Muscle layer of duodenum (tissue), 2 donors: Measurements from ENCODE around the gene RASA3.
A peak's percentile ranks its signal among the peaks of the same experiment; 100 is the strongest.
"Not testable (repeated sequence)": the region's sequence is repeated elsewhere in the genome, so short reads cannot be mapped to it uniquely, and the experiment has no call there.

Experiments used
- H3K27ac ChIP-seq: one replicate; pipeline ENCODE4 v1.7.0; 2013; ENCODE audit warnings: mild to moderate bottlenecking, low read length
- H3K27me3 ChIP-seq: one replicate; pipeline ENCODE4 v1.7.0; 2013; ENCODE audit warnings: low read depth, mild to moderate bottlenecking, control low read depth, low read length
- H3K36me3 ChIP-seq, 2 donors: one replicate each; pipeline ENCODE4 v1.7.0; 2013; ENCODE audit warnings: low read length in 2 of 2, control low read depth in 1 of 2, mild to moderate bottlenecking in 1 of 2; ENCODE audit not compliant: insufficient read depth in 2 of 2, control insufficient read depth in 1 of 2
- H3K4me1 ChIP-seq, 2 donors: one replicate each; pipeline ENCODE4 v1.7.0; 2013; ENCODE audit warnings: low read length in 2 of 2, mild to moderate bottlenecking in 2 of 2, control low read depth in 1 of 2, moderate library complexity in 1 of 2; ENCODE audit not compliant: insufficient read depth in 2 of 2, control insufficient read depth in 1 of 2
- H3K4me3 ChIP-seq, 2 donors: one replicate each; pipeline ENCODE4 v1.7.0; 2013; ENCODE audit warnings: low read length in 2 of 2, low read depth in 1 of 2, mild to moderate bottlenecking in 1 of 2
- H3K9me3 ChIP-seq, 2 donors: one replicate each; pipeline ENCODE4 v1.7.0; 2013; ENCODE audit warnings: low read length in 2 of 2, control low read depth in 1 of 2, mild to moderate bottlenecking in 1 of 2; ENCODE audit not compliant: control insufficient read depth in 1 of 2
- donor health status: healthy.

The RASA3 gene

DNA sequence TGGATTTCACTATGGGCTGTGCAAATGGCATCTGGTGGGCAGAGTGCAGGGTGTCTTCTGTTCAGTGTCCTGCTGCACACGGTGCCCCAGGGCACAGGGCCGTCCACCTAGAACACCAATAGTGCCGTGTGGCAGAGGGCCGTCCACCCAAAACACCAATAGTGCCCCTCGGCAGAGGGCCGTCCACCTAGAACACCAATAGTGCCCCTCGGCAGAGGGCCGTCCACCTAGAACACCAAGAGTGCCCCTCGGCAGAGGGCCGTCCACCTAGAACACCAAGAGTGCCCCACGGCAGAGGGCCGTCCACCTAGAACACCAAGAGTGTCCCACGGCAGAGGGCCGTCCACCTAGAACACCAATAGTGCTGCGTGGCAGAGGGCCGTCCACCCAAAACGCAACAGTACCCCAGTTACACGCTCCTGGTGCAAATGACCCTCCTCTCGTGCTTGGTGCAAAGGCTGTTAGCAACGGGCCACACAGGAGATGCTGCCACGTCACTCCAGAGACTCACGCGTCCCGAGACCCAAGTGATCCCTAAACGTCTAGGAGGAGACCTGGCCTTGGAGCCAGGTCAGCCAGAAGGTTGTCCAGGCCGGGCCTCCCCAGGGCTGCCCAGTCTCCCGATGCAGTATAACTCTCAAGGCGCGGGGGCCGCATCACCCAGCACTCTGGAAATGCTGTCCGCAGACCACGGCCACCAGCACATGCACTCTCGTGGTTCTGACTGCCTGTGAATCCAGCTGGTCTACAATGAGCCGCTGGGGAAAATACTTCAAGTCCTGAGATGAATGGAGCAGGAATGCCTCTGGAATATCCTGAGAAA lies 51.5 kb downstream of the RASA3 start:
- H3K27me3 ChIP-seq = no peaks in the 10 kb centered on the region
- H3K27ac ChIP-seq = no peak overlapping the region
- H3K4me3 ChIP-seq = no peak overlapping the region
- peaks cover 0 to 3% of the 10 kb centered on the region in 2 donors for H3K36me3 ChIP-seq
- H3K4me1 ChIP-seq = peaks cover 0 to 16% of the 10 kb centered on the region in 2 donors
- H3K9me3 ChIP-seq = no peaks in the 10 kb centered on the region

DNA sequence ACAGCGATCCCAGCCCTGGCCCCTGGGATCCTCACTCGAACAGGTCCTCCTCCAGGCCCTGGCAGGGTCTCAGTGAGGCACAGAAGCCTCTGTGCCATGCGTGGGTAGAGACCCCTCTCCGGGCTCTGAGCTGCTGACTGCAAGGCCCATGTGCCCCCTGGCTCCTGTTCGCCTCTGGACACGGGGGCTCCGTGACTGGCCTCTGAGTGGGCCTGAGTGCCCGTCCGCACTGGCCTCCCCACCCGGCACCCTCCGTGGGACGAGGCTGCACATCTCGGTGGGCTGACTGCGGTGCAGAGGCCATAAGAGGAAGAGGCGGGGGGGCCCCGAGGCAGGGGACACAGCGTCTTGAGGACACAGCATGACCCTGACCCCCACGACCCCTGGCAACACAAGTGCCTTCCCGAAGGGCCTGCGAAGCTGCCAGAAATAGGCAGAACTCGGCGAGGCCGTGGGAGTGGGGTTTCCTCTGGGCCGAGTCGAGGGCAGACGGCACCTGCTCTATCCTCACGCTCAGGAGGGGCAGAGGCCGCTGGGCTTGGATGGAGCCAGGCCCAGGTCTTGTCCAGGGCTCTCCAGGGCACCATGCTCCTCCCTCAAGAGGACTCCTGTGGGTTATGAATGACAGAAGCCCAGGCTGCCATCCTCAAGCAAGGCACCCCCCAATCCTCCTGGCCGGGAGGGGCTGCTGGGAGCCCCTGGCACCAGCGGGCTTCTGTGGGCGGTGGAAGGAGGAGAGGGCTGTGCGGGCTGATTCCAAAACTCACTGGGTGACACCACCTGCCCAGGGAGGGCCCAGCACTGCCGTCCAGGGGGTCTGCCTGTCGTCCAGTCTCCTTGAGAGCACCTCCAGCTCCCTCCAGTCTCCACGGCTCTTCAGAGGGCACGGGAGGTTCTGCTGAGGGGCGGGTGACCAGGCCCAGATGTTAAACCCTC lies 52.6 kb downstream of the RASA3 start:
- Histone ChIP-seq H3K27me3 (no peaks in the 10 kb centered on the region), H3K4me3 (no peak overlapping the region), H3K4me1 (peaks cover 0 to 16% of the 10 kb centered on the region in 2 donors), H3K36me3 (peaks cover 0 to 4% of the 10 kb centered on the region in 2 donors), H3K9me3 (no peaks in the 10 kb centered on the region), H3K27ac (peak overlapping the region; percentile 39)

DNA sequence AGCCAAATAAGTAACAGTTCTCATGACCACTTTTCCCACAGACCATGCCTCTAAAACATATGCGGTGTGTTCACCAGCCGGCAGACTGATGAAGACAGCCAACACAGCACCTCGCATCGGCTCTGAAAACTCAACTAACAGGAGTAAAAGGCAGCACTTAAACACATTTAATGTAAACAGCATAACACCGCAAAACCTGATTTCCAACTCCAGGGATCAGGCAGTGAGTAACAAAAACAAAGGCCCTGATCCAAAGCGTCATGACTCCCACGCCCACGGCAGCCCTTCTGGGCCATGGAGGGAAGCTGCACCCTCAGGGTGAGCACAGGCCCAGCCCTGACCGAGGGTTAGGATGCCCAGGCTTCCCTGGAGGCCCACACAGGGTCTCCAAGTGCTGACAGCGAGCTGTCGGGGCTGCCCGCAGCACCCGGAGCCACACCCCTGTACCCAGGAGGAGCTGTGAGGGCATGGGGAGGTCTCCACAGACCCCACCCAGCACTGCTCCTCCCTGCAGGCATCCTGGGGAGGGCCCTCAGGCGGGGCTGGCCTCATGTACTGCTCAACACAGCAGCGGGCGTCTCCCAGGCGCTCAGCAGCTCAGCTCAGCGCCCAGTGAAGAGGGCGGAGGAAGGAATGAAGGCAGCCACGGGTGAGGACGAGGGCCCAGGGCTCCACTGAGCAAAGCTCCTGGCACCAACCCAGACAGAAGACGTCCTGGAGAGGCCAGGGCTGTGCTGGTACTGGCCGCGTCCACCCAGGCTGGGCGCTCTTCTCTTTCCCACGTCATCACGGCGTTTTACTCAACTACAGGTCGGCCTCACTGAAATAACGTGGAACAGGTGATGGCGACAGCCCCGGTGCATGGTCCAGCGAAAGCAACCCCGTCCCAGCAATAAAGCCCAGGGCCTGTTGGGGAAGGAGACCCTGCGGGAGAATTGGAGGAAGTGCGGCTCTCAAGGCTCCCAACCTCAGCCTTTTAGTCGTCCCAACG lies 53.7 kb downstream of the RASA3 start:
- H3K36me3 ChIP-seq = peaks cover 0 to 8% of the 10 kb centered on the region in 2 donors
- H3K27ac ChIP-seq = peak overlapping the region; percentile 39
- H3K4me3 ChIP-seq = no peak overlapping the region
- H3K27me3 ChIP-seq = no peaks in the 10 kb centered on the region
- no peaks in the 10 kb centered on the region for H3K9me3 ChIP-seq
- peaks cover 0 to 16% of the 10 kb centered on the region in 2 donors for H3K4me1 ChIP-seq

DNA sequence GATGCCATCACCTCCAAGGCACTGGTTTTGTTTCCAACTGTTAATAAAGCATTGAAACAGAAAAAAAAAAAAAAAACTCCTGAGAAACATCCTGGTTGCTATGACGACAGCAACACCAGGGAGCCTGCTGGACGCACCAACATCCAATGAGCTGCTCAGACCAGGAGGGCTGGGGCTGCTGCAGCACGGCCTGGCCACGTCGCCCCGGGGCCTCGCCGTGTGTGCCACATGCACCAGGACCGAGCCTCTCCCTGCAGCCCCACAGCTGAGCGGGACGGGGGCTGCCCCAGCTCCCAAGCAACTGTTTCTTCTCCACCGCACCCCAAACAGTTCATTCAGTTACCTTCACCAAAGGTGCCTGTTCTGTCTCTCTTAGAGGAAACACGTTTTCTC lies 54.5 kb downstream of the RASA3 start:
- Histone ChIP-seq H3K27ac (no peak overlapping the region), H3K27me3 (no peaks in the 10 kb centered on the region), H3K4me1 (peaks cover 0 to 16% of the 10 kb centered on the region in 2 donors), H3K36me3 (peaks cover 0 to 12% of the 10 kb centered on the region in 2 donors), H3K9me3 (no peaks in the 10 kb centered on the region), H3K4me3 (no peak overlapping the region)

DNA sequence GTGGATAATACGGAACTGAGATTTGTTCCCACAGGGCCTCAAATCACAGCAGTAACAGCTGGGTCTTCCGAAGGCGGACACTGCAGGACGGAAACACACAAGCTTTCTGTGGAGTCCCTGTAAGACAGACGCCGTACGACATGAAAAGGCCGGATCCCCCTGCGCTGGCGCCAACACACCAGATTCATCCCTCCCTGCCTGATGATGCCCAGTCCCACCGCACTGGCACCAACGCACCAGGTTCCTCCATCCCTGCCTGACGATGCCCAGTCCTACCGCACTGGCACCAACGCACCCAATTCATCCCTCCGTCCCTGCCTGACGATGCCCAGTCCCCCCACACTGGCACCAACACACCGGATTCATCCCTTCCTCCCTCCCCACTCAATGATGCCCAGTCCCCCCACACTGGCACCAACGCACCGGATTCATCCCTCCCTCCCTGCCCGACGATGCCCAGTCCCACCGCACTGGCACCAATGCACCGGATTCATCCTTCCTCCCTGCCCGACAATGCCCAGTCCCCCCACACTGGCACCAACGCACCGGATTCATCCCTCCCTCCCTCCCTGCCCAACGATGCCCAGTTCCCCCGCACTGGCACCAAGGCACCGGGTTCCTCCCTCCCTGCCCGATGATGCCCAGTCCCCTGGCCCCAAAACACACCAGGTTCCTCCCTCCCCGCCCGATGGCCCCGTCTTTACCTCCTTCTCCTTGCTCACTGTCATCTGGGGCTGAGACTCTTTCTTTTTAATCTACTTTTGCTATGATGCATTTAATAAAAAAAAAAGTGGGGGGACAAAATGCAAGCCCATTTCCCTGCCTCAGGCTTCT lies 55.1 kb downstream of the RASA3 start:
- H3K4me3 ChIP-seq = no peak overlapping the region
- peaks cover 0 to 16% of the 10 kb centered on the region in 2 donors for H3K4me1 ChIP-seq
- H3K27ac ChIP-seq = no peak overlapping the region
- peaks cover 0 to 11% of the 10 kb centered on the region in 2 donors for H3K36me3 ChIP-seq
- no peaks in the 10 kb centered on the region for H3K27me3 ChIP-seq
- no peaks in the 10 kb centered on the region for H3K9me3 ChIP-seq

GRCh38 chr13:114076329-114077090 lies 55.9 kb downstream of the RASA3 start:
- Histone ChIP-seq H3K4me3 (no peak overlapping the region), H3K4me1 (peaks cover 0 to 16% of the 10 kb centered on the region in 2 donors), H3K27ac (no peak overlapping the region), H3K9me3 (no peaks in the 10 kb centered on the region), H3K36me3 (peaks cover 0 to 10% of the 10 kb centered on the region in 2 donors), H3K27me3 (no peaks in the 10 kb centered on the region)

- not testable (repeated sequence) for H3K27ac ChIP-seq, H3K27me3 ChIP-seq, H3K9me3 ChIP-seq, H3K4me3 ChIP-seq, H3K36me3 ChIP-seq
- peaks cover 0 to 16% of the 10 kb centered on the region in 2 donors for H3K4me1 ChIP-seq
Observed at GRCh38 chr13:114075811-114076210, 56.6 kb downstream of the RASA3 start.

DNA sequence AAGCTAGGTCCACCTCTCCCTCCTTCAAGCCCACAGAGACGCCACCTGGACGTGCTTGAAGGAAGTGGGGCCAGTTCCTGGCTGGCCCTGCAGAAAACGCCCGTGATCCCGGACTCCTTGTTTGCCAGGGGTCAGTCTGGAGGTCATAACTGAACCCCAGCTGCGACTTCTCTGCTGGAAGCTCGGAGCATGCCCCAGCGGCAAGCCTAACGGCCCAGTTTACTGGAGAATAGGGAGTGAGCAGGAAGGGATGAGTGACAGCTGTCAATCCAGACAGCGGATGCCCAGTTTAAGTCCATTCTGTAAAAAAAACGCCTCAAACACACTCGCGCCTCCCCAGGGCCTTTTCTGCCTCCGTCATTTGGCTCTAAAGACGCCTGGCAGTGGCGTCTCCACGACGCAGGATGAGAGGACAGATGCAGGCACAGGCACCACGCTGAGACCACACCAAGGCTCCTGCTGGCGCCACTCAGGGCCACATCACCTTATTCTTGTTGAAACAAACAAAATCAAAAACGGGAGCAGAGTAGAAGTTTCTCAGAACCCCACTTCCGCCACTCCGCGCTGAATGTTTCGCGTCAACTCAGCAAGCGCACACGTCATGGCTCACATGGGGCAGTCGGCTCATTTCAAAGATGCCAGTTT lies 57.6 kb downstream of the RASA3 start:
- H3K27me3 ChIP-seq = no peaks in the 10 kb centered on the region
- peaks cover 0 to 10% of the 10 kb centered on the region in 2 donors for H3K36me3 ChIP-seq
- H3K4me1 ChIP-seq = peaks cover 0 to 16% of the 10 kb centered on the region in 2 donors
- no peak overlapping the region for H3K4me3 ChIP-seq
- no peaks in the 10 kb centered on the region for H3K9me3 ChIP-seq
- no peak overlapping the region for H3K27ac ChIP-seq

DNA sequence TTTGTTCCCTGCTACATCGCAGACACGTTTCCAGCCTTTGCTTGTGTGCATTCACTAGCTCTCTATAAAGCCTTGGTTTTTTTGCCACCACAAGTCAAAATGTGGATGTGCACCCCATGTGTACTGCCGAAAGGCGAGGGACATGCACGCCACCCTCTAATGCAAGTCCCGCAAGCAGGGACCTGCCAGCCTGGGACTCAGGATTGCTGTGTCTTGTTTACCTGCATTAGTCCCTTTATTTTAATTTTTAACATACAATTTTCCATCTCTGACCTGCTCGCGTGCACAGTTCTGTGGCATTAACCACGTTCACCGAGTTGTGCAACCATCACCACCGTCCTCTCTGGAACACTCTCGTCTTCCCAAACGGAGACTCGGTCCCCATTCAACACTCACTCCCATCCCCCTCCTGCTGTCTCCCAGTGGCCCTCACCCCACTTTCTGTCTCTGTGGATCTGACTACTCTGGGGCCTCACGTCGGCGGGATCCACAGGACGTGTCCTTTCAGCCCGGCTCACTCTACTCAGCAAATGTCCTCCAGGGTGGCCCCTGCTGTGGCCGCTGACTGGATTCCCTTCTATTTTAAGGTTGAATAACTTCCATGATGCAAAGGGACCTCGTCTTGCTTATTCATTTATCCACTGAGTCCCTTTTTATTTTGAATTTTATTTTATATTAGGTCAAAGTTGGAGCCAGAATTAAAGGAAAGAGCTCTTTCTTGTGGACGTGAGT lies 58.4 kb downstream of the RASA3 start:
- Histone ChIP-seq H3K27ac (no peak overlapping the region), H3K4me1 (peaks cover 2 to 17% of the 10 kb centered on the region in 2 donors)

More for the DNA sequence above, 58.4 kb downstream of the RASA3 start:
- no peaks in the 10 kb centered on the region for H3K9me3 ChIP-seq
- H3K27me3 ChIP-seq = no peaks in the 10 kb centered on the region
- peaks cover 0 to 10% of the 10 kb centered on the region in 2 donors for H3K36me3 ChIP-seq
- no peak overlapping the region for H3K4me3 ChIP-seq
